Lower leg skin (tissue), 4 donors: ENCODE results near the gene PHF12. TPM values are rescaled to one million over a fixed set of nuclear protein-coding genes. Genes with fewer than 3 reads are reported as not detected.

Experiments
- DNase-seq, 2 donors: peaks; one replicate each; pipeline ENCODE4 v3.0.0-alpha.2; 2019; ENCODE audit warnings: low spot score in 2 of 2
- H3K4me3 ChIP-seq: fragments of 200-600 bp; sonication (generic); 2 replicates; pipeline ENCODE4 v1.5.1; 2017; ENCODE audit warnings: mild to moderate bottlenecking, low read depth; ENCODE audit not compliant: poor library complexity, severe bottlenecking
- POLR2A ChIP-seq, 2 donors: fragments of 450-650 bp; IDR thresholded peaks; one replicate each; pipeline ENCODE4 v1.6.1; 2016 to 2017; ENCODE audit warnings: antibody characterized with exemption in 2 of 2, mild to moderate bottlenecking in 1 of 2, moderate library complexity in 1 of 2
- WGBS, 2 donors: methylation state at CpG; one replicate each; pipeline ENCODE4 v1.1.5; 2018; 5-methylcytosine and 5-hydroxymethylcytosine counted together
- intact Hi-C: fragments of 100-400 bp; cut with DNase I; formaldehyde crosslinking; loops from one replicate; pipeline ENCODE4 v1.15.0; 2023; ENCODE audit warnings: low total_unique reads
- total RNA-seq, 4 donors: library from RNA; depleted of rRNA; stranded (reverse); fragments of >200 nt; gene quantifications; one replicate each; pipeline ENCODE4 v1.1.0, GENCODE V29; 2016
- TF ChIP-seq, protein P1 (sequence below), 3 donors: fragments of 450-650 bp; IDR thresholded peaks; one replicate each; pipeline ENCODE4 v1.5.1; 2016; ENCODE audit warnings: antibody characterized with exemption in 3 of 3, mild to moderate bottlenecking in 3 of 3, moderate library complexity in 2 of 3

The PHF12 gene
- total RNA-seq, 4 donors from 2014 or later, result 24.4 to 52.9 (median 42.7) TPM

DNA sequence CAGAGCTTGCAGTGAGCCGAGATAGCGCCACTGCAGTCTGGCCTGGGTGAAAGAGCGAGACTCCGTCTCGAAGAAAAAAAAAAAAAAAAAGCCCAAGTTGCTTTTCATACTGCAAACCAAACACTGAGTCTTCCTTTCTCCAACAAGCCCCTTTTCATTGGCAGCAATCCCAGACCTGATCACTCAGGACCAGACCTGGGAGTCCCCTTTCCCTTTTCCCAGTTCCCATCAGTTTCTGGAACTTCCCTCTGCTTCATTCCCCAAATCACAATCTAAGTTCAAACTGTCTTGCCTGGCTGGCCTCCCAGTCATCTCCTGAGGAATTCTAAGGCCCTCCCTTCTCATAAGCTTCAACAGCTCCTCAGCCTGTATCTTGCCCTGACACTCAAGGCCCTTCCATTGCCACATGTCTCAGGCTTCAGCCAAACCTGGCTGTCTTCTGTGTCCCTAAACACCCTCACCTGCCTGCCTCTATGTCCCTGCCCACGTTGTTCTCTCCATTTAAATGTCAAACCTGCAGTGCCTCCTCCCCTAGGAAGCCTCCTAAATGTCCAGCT is 11.8 kb upstream of the PHF12 start:
- 66% methylated on average over 6 of the region's 6 CpGs for WGBS, 2 donors
- intact Hi-C loops, result no loop called here
- no peak for TF ChIP-seq POLR2A (IDR thresholded peaks at IDR 0.05)
- TF ChIP-seq, protein P1, sequence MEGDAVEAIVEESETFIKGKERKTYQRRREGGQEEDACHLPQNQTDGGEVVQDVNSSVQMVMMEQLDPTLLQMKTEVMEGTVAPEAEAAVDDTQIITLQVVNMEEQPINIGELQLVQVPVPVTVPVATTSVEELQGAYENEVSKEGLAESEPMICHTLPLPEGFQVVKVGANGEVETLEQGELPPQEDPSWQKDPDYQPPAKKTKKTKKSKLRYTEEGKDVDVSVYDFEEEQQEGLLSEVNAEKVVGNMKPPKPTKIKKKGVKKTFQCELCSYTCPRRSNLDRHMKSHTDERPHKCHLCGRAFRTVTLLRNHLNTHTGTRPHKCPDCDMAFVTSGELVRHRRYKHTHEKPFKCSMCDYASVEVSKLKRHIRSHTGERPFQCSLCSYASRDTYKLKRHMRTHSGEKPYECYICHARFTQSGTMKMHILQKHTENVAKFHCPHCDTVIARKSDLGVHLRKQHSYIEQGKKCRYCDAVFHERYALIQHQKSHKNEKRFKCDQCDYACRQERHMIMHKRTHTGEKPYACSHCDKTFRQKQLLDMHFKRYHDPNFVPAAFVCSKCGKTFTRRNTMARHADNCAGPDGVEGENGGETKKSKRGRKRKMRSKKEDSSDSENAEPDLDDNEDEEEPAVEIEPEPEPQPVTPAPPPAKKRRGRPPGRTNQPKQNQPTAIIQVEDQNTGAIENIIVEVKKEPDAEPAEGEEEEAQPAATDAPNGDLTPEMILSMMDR (IDR thresholded peaks at IDR 0.05), result no peak
- no peak overlapping the region for H3K4me3 ChIP-seq
- DNase-seq, result no peak

DNA sequence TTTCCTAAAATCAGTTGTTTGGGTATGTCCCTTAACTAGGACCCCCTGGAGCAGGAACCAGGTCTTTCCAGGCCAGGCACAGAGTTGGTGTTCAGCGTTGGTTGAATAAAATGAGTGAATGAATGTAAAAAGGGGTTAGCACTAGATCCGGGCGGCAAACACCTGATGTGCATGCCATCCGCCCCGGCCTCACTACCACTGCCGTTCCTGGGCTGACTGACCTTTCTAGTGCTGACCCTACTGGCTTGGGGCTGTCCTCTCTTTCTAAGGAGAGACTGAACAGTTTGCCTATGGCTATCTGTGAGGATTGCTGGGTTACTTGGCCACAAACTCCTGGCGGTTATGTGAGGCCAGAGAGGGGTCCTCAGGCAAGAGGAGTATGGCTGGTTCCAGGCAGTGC is 10.1 kb upstream of the PHF12 start:
- intact Hi-C loops, result no loop called here
- TF ChIP-seq, protein P1 (IDR thresholded peaks at IDR 0.05), result no peak
- TF ChIP-seq POLR2A (IDR thresholded peaks at IDR 0.05), result no peak
- no peak overlapping the region for H3K4me3 ChIP-seq
- 84 to 88% methylated on average over 7 of the region's 7 CpGs for WGBS, 2 donors
- no peak for DNase-seq

DNA sequence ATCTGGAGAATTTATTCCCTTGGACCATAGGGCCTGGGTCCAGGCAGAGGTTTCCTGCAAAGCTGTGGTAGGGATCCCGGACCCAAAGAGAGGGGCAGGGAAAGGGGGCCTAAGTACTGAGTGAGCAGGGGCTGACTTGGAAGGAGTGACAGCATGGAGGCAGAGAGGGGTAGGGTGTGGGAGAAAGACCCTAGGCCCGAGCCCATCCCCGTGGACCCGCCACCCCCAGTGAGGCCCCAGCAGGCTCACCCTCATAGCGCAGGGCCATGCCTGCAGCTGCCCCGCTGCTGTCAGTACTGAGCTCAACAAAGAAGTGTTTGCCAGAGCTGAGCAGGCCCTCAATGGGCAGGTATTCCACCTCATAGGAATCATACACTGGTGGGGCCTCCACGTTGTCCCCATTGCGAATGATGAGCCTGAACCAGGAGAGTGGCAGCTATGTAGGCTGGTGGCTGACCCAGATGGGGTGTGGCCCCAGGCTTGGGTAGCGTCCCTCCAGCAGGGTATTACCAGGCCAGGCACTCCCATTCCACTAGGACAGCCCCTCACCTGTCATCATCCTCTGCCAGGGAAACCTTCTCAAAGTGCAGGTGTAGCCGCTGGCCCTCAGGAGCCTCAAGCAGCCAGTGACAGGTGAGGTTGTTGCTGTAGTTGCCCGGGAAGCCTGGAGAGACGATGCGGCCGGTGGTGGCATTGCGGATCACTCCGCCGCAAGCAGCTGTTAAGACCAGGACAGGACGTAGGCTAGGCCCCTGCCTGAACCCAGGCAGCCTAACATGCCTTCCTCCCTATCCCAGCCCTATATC is 9.1 kb upstream of the PHF12 start:
- no peak overlapping the region for H3K4me3 ChIP-seq
- no peak for TF ChIP-seq POLR2A (IDR thresholded peaks at IDR 0.05)
- TF ChIP-seq, protein P1 (IDR thresholded peaks at IDR 0.05), result no peak
- no peak for DNase-seq
- 89 to 91% methylated on average over 16 to 18 of the region's 18 CpGs for WGBS, 2 donors
- intact Hi-C loops, result no loop called here

DNA sequence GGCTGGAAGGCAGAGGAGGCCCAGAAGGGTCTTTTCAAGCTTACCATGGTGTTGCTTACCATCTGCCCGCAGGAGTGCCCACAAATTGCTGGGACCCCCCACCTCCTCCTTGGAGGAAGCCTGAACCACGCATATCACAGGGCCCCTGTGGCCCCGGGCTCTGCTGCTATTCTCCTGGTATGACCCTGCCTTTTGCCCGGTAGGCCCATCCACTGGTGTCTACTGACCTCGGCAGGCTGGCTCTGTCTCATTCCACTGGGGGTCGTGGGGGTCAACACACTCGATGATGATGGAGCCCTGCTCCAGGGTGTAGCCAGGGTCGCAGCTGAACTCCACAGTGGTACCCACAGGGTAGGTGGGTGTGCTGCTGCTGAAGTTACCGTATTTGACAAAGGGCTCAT is 8.2 kb upstream of the PHF12 start:
- no peak for DNase-seq
- no peak overlapping the region for H3K4me3 ChIP-seq
- TF ChIP-seq, protein P1 (IDR thresholded peaks at IDR 0.05), result no peak
- TF ChIP-seq POLR2A (IDR thresholded peaks at IDR 0.05), result no peak
- WGBS, 2 donors, result 84 to 92% methylated on average over 8 to 9 of the region's 9 CpGs
- intact Hi-C loops, result no loop called here

DNA sequence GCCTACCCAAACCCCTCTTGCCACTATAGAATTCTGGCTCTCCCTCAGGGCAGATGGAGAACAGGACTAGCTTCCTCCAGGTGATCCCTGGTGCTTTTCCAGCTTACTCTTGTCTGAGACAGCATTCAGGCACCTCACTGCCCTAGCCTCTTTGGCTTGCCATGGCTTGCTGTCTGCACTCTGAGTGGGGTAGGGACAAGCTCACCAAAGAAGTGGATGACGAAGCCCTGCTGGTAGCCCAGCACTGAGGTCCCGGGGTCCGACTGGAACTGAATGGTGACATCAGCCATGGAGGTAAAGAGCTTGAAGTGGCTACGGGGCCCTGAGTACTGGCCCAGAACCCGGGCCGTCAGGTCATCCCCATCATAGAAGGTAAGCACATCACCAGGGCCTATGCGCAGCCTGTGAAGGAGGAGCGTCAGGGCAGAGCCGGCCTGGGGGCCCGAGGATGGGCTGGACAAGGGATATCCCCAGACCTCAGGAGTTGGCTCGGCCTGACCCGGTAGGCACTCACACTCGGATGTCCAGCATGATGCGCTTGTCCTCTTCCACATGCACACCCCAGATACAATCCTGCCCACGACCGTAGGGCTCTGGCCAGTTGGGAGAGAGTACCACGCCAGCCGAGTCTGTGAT is 7.6 kb upstream of the PHF12 start:
- no peak for DNase-seq
- no peak overlapping the region for H3K4me3 ChIP-seq
- 94 to 99% methylated on average over 15 to 18 of the region's 18 CpGs for WGBS, 2 donors
- intact Hi-C loops, result no loop called here
- no peak for TF ChIP-seq POLR2A (IDR thresholded peaks at IDR 0.05)
- TF ChIP-seq, protein P1 (IDR thresholded peaks at IDR 0.05), result no peak
